K562 (cell line): ENCODE results near the gene LGR6. TPM values are rescaled to one million over a fixed set of nuclear protein-coding genes. Genes with fewer than 3 reads are reported as not detected.

Experiments used
- DEAF1 ChIP-seq: fragments of 450-650 bp; formaldehyde crosslinking; IDR thresholded peaks from 2 replicates; pipeline ENCODE4 v1.4.0; 2020; ENCODE audit warnings: mild to moderate bottlenecking, moderate library complexity
- LARP7 ChIP-seq: fragments of 450-650 bp; IDR thresholded peaks from 2 replicates; pipeline ENCODE4 v1.6.1; 2016
- MAFK ChIP-seq: IDR thresholded peaks from 2 replicates; pipeline ENCODE4 v1.6.1; 2011; ENCODE audit warnings: low read length, improper control_type of control experiment
- MLLT1 ChIP-seq, 2 experiments: fragments of 450-650 bp; IDR thresholded peaks; 2 replicates each; pipeline ENCODE4 v1.6.1; 2016
- NFATC3 ChIP-seq: fragments of 450-650 bp; IDR thresholded peaks from 2 replicates; pipeline ENCODE4 v1.6.1; 2017; ENCODE audit warnings: mild to moderate bottlenecking
- NR1H2 ChIP-seq: sonication (generic); formaldehyde crosslinking; IDR thresholded peaks from 2 replicates; pipeline ENCODE4 v1.4.0; 2020; ENCODE audit warnings: mild to moderate bottlenecking, missing genetic modification reagents
- PHF20 ChIP-seq: fragments of 450-650 bp; IDR thresholded peaks from 2 replicates; pipeline ENCODE4 v1.6.1; 2018; ENCODE audit not compliant: partially characterized antibody
- TAF9B ChIP-seq: fragments of 450-650 bp; IDR thresholded peaks from 2 replicates; pipeline ENCODE4 v1.6.1; 2018; ENCODE audit warnings: mild to moderate bottlenecking; ENCODE audit not compliant: partially characterized antibody
- TFAM ChIP-seq: fragments of 250-450 bp; sonication (Bioruptor Pico); conservative IDR thresholded peaks from 2 replicates; pipeline ENCODE4 v1.5.0; 2021; ENCODE audit warnings: mild to moderate bottlenecking, moderate library complexity
- TFAP4 ChIP-seq: sonication (generic); formaldehyde crosslinking; IDR thresholded peaks from 2 replicates; pipeline ENCODE4 v1.8.0; 2022; ENCODE audit warnings: missing genetic modification reagents, mild to moderate bottlenecking, moderate library complexity, borderline replicate concordance
- ZC3H11A ChIP-seq: IDR thresholded peaks from 2 replicates; pipeline ENCODE4 v1.6.1; 2012; ENCODE audit warnings: low read depth, low read length, improper control_type of control experiment
- ZNF24 ChIP-seq: fragments of 450-650 bp; IDR thresholded peaks from 2 replicates; pipeline ENCODE4 v1.6.1; 2016
- ZNF395 ChIP-seq: fragments of 200-800 bp; sonication (Bioruptor generic); IDR thresholded peaks from 2 replicates; pipeline ENCODE4 v1.6.1; 2017; ENCODE audit warnings: missing genetic modification characterization, missing compliant biosample characterization
- polyA plus RNA-seq, 8 experiments: library from polyadenylated mRNA; depleted of rRNA in 4 of 8; stranded (reverse) in 5 of 8; unstranded in 3 of 8; fragments of >200 nt; fragmentation: Nextera tagmentation in 2 of 8; fragmentation: Illumina TruSeq in 1 of 8; extraction: Ambion mirVana in 2 of 8; extraction: Trizol in 1 of 8; gene quantifications; 2 replicates each; pipeline versions ENCODE4 v1.2.1 to v1.2.3, GENCODE V29; 2011 to 2014; ENCODE audit warnings: inconsistent platforms in 1 of 8, missing spikeins in 1 of 8
- total RNA-seq, 7 experiments: library from RNA; depleted of rRNA in 6 of 7; stranded (reverse); fragments of >200 nt in 6 of 7; fragmentation: Illumina TruSeq in 2 of 7; extraction: Trizol in 2 of 7; gene quantifications; 2 replicates each; pipeline versions ENCODE4 v1.2.1 to v1.2.3, GENCODE V29; 2011 to 2021; ENCODE audit warnings: low replicate concordance in 1 of 7
- TF ChIP-seq, protein P1 (sequence below): fragments of 450-650 bp; IDR thresholded peaks from 2 replicates; pipeline ENCODE4 v1.6.1; 2016; ENCODE audit warnings: missing biosample characterization, missing genetic modification characterization

Gene LGR6
- total and polyA plus RNA-seq, 9 of the 15 experiments (the other 6 are each of a cell fraction or from before 2014, with no cell fraction given): 0.01 to 0.54 (median 0.17) TPM; not detected in 1

- TF ChIP-seq MAFK (no peak), ZC3H11A (no peak), NR1H2 (CRISPR knock-in tag) (no peak), ZNF24 (no peak), PHF20 (no peak), LARP7 (no peak), TFAM (CRISPR knock-in tag) (no peak), ZNF395 (no peak), DEAF1 (peak; percentile 36; the same call in 1 of the 2 replicates), MLLT1 (IDR thresholded peaks at IDR 0.05) (no peak), NFATC3 (no peak), TAF9B (no peak), TFAP4 (CRISPR knock-in tag) (peak; percentile 94)
- TF ChIP-seq, protein P1, sequence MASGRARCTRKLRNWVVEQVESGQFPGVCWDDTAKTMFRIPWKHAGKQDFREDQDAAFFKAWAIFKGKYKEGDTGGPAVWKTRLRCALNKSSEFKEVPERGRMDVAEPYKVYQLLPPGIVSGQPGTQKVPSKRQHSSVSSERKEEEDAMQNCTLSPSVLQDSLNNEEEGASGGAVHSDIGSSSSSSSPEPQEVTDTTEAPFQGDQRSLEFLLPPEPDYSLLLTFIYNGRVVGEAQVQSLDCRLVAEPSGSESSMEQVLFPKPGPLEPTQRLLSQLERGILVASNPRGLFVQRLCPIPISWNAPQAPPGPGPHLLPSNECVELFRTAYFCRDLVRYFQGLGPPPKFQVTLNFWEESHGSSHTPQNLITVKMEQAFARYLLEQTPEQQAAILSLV: no peak
Observed at GRCh38 chr1:202192770-202193613, 607 bp upstream of the LGR6 start (continued).
